Measurements from ENCODE around the gene MARCHF7.
"Not testable (repeated sequence)": the region's sequence is repeated elsewhere in the genome, so short reads cannot be mapped to it uniquely, and the experiment has no call there.

MARCHF7 gene

GRCh38 chr2:159712143-159712928 lies at the start of gene MARCHF7:
Gene MARCHF7 (plus strand): TSS chr2:159712506. CDS start chr2:159729023, 16,517 bp downstream.
- peaks cover 19 to 35% of the 10 kb centered on the region in 2 donors for H3K36me3 Mint-ChIP-seq
- H3K9me3 Mint-ChIP-seq: no peaks in the 10 kb centered on the region
- H3K4me1 Mint-ChIP-seq: peaks cover 11 to 42% of the 10 kb centered on the region in 2 donors
- ATAC-seq (replicated peaks): peak; percentile 89 to 93
- peak within 1 kb of the TSS; percentile 100 for H3K27ac Mint-ChIP-seq
- H3K4me3 Mint-ChIP-seq: peak within 1 kb of the TSS; percentile 98 to 100
- no peaks in the 10 kb centered on the region for H3K27me3 Mint-ChIP-seq
- DNase-seq: peak; percentile 98

GRCh38 chr2:159667423-159667822 lies 44.9 kb upstream of the MARCHF7 start:
- not testable (repeated sequence) for H3K4me1 Mint-ChIP-seq; H3K4me3 Mint-ChIP-seq; H3K27ac Mint-ChIP-seq; H3K36me3 Mint-ChIP-seq; ATAC-seq (replicated peaks); H3K27me3 Mint-ChIP-seq; H3K9me3 Mint-ChIP-seq; DNase-seq

GRCh38 chr2:159671047-159671446 lies 41.3 kb upstream of the MARCHF7 start:
- Mint-ChIP-seq H3K4me3 (no peak overlapping the region), H3K9me3 (no peaks in the 10 kb centered on the region), H3K27ac (no peak overlapping the region), H3K4me1 (no peaks in the 10 kb centered on the region), H3K36me3 (peaks cover 4 to 5% of the 10 kb centered on the region in 2 donors), H3K27me3 (no peaks in the 10 kb centered on the region)
- no peak for ATAC-seq (replicated peaks)
- DNase-seq: no peak

GRCh38 chr2:159677654-159678053 lies 34.7 kb upstream of the MARCHF7 start:
- no peak for DNase-seq
- H3K36me3 Mint-ChIP-seq: peaks cover 0 to 3% of the 10 kb centered on the region in 2 donors
- no peaks in the 10 kb centered on the region for H3K9me3 Mint-ChIP-seq
- H3K4me1 Mint-ChIP-seq: no peaks in the 10 kb centered on the region
- no peak for ATAC-seq (replicated peaks)
- no peak overlapping the region for H3K27ac Mint-ChIP-seq
- H3K4me3 Mint-ChIP-seq: no peak overlapping the region
- no peaks in the 10 kb centered on the region for H3K27me3 Mint-ChIP-seq

GRCh38 chr2:159680692-159681091 lies 31.6 kb upstream of the MARCHF7 start:
- H3K27ac Mint-ChIP-seq: no peak overlapping the region
- H3K36me3 Mint-ChIP-seq: no peaks in the 10 kb centered on the region
- ATAC-seq (replicated peaks): no peak
- no peaks in the 10 kb centered on the region for H3K27me3 Mint-ChIP-seq
- H3K4me1 Mint-ChIP-seq: no peaks in the 10 kb centered on the region
- no peaks in the 10 kb centered on the region for H3K9me3 Mint-ChIP-seq
- no peak for DNase-seq
- H3K4me3 Mint-ChIP-seq: no peak overlapping the region

- no peaks in the 10 kb centered on the region for H3K4me1 Mint-ChIP-seq
- no peaks in the 10 kb centered on the region for H3K9me3 Mint-ChIP-seq
- no peak for ATAC-seq (replicated peaks)
- H3K36me3 Mint-ChIP-seq: no peaks in the 10 kb centered on the region
- no peaks in the 10 kb centered on the region for H3K27me3 Mint-ChIP-seq
- H3K4me3 Mint-ChIP-seq: no peak overlapping the region
- no peak for DNase-seq
- H3K27ac Mint-ChIP-seq: no peak overlapping the region
Observed at GRCh38 chr2:159683817-159684216, 28.5 kb upstream of the MARCHF7 start.

GRCh38 chr2:159684796-159685195 lies 27.5 kb upstream of the MARCHF7 start:
- Mint-ChIP-seq H3K9me3 (no peaks in the 10 kb centered on the region), H3K27me3 (no peaks in the 10 kb centered on the region), H3K4me3 (no peak overlapping the region), H3K4me1 (no peaks in the 10 kb centered on the region), H3K36me3 (no peaks in the 10 kb centered on the region), H3K27ac (no peak overlapping the region)
- ATAC-seq (replicated peaks): no peak
- DNase-seq: no peak

- ATAC-seq (replicated peaks) (no peak), DNase-seq (no peak)
- Mint-ChIP-seq H3K4me3 (no peak overlapping the region), H3K9me3 (peaks cover 2 to 4% of the 10 kb centered on the region in 2 donors), H3K27ac (no peak overlapping the region), H3K36me3 (peaks cover 3 to 4% of the 10 kb centered on the region in 2 donors), H3K4me1 (peaks cover 6 to 14% of the 10 kb centered on the region in 2 donors), H3K27me3 (no peaks in the 10 kb centered on the region)
Observed at GRCh38 chr2:159694500-159695040, 17.7 kb upstream of the MARCHF7 start.

GRCh38 chr2:159695795-159696448 lies 16.4 kb upstream of the MARCHF7 start:
- Mint-ChIP-seq H3K4me3 (peak overlapping the region; percentile 13 to 58), H3K9me3 (peaks cover 2 to 4% of the 10 kb centered on the region in 2 donors), H3K27ac (peak overlapping the region; percentile 37), H3K27me3 (no peaks in the 10 kb centered on the region), H3K4me1 (peaks cover 6 to 14% of the 10 kb centered on the region in 2 donors), H3K36me3 (peaks cover 4 to 7% of the 10 kb centered on the region in 2 donors)
- ATAC-seq (replicated peaks) (peak; percentile 91 to 93), DNase-seq (no peak)

GRCh38 chr2:159703491-159703890 lies 8.8 kb upstream of the MARCHF7 start:
- Mint-ChIP-seq H3K27me3 (no peaks in the 10 kb centered on the region), H3K27ac (no peak overlapping the region)

GRCh38 chr2:159706385-159706980 lies 5.8 kb upstream of the MARCHF7 start:
- DNase-seq (no peak), ATAC-seq (replicated peaks) (no peak)
- no peaks in the 10 kb centered on the region for H3K9me3 Mint-ChIP-seq
- H3K4me1 Mint-ChIP-seq: peaks cover 1 to 2% of the 10 kb centered on the region in 2 donors
- no peak overlapping the region for H3K27ac Mint-ChIP-seq
- H3K4me3 Mint-ChIP-seq: no peak overlapping the region
- peaks cover 5 to 17% of the 10 kb centered on the region in 2 donors for H3K36me3 Mint-ChIP-seq
- H3K27me3 Mint-ChIP-seq: no peaks in the 10 kb centered on the region

More at GRCh38 chr2:159703491-159703890, 8.8 kb upstream of the MARCHF7 start:
- peaks cover 6 to 12% of the 10 kb centered on the region in 2 donors for H3K36me3 Mint-ChIP-seq
- no peak overlapping the region for H3K4me3 Mint-ChIP-seq
- ATAC-seq (replicated peaks) (no peak), DNase-seq (no peak)
- no peaks in the 10 kb centered on the region for H3K4me1 Mint-ChIP-seq
- no peaks in the 10 kb centered on the region for H3K9me3 Mint-ChIP-seq

GRCh38 chr2:159708066-159708760 lies 4.1 kb upstream of the MARCHF7 start:
- no peaks in the 10 kb centered on the region for H3K9me3 Mint-ChIP-seq
- no peak for DNase-seq
- peaks cover 4 to 6% of the 10 kb centered on the region in 2 donors for H3K4me1 Mint-ChIP-seq
- no peaks in the 10 kb centered on the region for H3K27me3 Mint-ChIP-seq
- H3K27ac Mint-ChIP-seq: no peak overlapping the region
- peaks cover 12 to 26% of the 10 kb centered on the region in 2 donors for H3K36me3 Mint-ChIP-seq
- no peak overlapping the region for H3K4me3 Mint-ChIP-seq
- ATAC-seq (replicated peaks): no peak

- Mint-ChIP-seq H3K4me1 (peaks cover 4 to 26% of the 10 kb centered on the region in 2 donors), H3K27me3 (no peaks in the 10 kb centered on the region), H3K27ac (no peak overlapping the region), H3K9me3 (no peaks in the 10 kb centered on the region), H3K36me3 (peaks cover 12 to 33% of the 10 kb centered on the region in 2 donors), H3K4me3 (no peak overlapping the region)
- DNase-seq (no peak), ATAC-seq (replicated peaks) (no peak)
Observed at GRCh38 chr2:159710601-159711180, 1.6 kb upstream of the MARCHF7 start.
